AG04450 (cell line): ENCODE data around the gene PDZD4. TPM values are rescaled to one million over a fixed set of nuclear protein-coding genes. Genes with fewer than 3 reads are reported as not detected.

Experiments
- CTCF ChIA-PET: fragments of 300-600, 350-600 bp; formaldehyde crosslinking; extraction: SDS; loops from one replicate; lab custom pipeline; 2022; ENCODE audit warnings: antibody characterized with exemption, inconsistent platforms; lab: Charles Lee
- POLR2A ChIA-PET: fragments of 350-600 bp; formaldehyde crosslinking; extraction: SDS; loops from one replicate; lab custom pipeline; 2021; ENCODE audit warnings: antibody characterized with exemption, inconsistent platforms; lab: Yijun Ruan, JAX
- DNase-seq: peaks from one replicate; pipeline ENCODE4 v3.0.0-alpha.2; 2011; ENCODE audit warnings: low read depth, low spot score
- H3K27ac ChIP-seq: one replicate; pipeline ENCODE4 v1.5.1; 2012; ENCODE audit warnings: low read depth, low read length, control low read depth
- H3K27me3 ChIP-seq: one replicate; pipeline ENCODE4 v1.6.0; 2012; ENCODE audit warnings: low read length; ENCODE audit not compliant: control insufficient read depth, insufficient read depth
- H3K4me3 ChIP-seq: 2 replicates; pipeline ENCODE4 v1.5.1; 2011; ENCODE audit warnings: mild to moderate bottlenecking, low read depth, low read length, control low read depth
- H3K9me3 ChIP-seq: 2 replicates; pipeline ENCODE4 v1.5.1; 2012; ENCODE audit warnings: low read length; ENCODE audit not compliant: control insufficient read depth, insufficient read depth
- polyA plus RNA-seq: library from polyadenylated mRNA; depleted of rRNA; stranded (reverse); fragments of >200 nt; gene quantifications from 2 replicates; pipeline ENCODE4 v1.2.3, GENCODE V29; 2011
- TF ChIP-seq, protein P1 (sequence below): IDR thresholded peaks from 2 replicates; pipeline ENCODE4 v1.5.1; 2011; ENCODE audit warnings: low read depth, low read length, control low read depth, inconsistent platforms

Gene PDZD4
- polyA plus RNA-seq, 1 experiment: 0.04 TPM

DNA sequence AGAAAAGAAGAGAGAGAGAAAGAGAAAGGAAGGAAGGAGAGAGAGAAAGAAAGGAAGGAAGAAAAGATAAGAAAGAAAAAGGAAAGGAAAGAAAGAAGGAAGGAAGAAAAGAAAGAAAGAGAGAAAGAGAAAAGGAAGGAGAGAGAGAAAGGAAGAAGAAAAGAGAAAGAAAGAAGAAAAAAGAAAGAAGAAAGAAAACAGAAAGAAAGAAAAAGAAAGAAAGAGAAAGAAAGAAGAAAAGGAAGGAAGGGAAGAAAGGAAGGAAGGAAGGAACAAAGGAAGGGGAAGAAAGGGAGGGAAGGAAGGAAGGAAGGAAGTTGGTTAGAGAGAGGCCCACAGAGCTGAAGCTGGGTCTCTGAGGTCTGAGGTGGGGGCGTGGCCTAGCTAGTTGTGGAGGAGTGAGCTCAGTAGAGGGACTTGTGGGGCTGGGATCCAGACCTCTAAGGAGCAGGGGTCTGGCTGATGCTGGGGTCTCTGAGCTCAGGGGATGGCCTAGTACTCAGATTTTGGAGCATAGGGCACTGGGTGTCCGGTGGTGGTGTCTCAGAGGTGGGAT, 27.1 kb upstream of the PDZD4 start:
- Histone ChIP-seq H3K27me3 (peaks cover 9% of the 10 kb centered on the region), H3K4me3 (no peak overlapping the region), H3K9me3 (no peaks in the 10 kb centered on the region), H3K27ac (no peak overlapping the region)
- POLR2A ChIA-PET: no interaction called here
- DNase-seq: no peak
- CTCF ChIA-PET: no interaction called here
- TF ChIP-seq, protein P1, sequence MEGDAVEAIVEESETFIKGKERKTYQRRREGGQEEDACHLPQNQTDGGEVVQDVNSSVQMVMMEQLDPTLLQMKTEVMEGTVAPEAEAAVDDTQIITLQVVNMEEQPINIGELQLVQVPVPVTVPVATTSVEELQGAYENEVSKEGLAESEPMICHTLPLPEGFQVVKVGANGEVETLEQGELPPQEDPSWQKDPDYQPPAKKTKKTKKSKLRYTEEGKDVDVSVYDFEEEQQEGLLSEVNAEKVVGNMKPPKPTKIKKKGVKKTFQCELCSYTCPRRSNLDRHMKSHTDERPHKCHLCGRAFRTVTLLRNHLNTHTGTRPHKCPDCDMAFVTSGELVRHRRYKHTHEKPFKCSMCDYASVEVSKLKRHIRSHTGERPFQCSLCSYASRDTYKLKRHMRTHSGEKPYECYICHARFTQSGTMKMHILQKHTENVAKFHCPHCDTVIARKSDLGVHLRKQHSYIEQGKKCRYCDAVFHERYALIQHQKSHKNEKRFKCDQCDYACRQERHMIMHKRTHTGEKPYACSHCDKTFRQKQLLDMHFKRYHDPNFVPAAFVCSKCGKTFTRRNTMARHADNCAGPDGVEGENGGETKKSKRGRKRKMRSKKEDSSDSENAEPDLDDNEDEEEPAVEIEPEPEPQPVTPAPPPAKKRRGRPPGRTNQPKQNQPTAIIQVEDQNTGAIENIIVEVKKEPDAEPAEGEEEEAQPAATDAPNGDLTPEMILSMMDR: no peak

DNA sequence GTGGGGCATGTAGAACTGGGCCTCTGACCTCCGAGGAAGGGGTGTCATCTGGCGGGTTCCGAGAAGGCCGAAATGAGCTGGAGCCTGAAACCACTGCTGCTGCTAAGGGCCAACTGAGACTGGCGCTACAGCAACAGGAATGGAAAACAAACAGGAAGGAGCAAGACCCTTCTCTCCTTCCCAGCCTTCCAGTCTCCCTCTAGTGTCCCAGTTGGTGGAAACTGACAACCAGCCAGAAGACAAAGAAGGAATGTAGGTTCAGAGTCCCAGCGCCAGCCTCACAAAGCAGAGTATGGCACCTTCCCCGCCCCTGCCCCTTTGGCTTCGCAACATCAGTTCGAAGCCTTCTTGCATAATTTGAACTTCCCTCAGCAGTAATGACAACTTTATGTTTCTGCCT, 24.4 kb upstream of the PDZD4 start:
- Histone ChIP-seq H3K27ac (no peak overlapping the region), H3K9me3 (no peaks in the 10 kb centered on the region), H3K4me3 (no peak overlapping the region), H3K27me3 (peaks cover 8% of the 10 kb centered on the region)
- TF ChIP-seq, protein P1: no peak
- POLR2A ChIA-PET: no interaction called here
- DNase-seq: no peak
- CTCF ChIA-PET: no interaction called here

DNA sequence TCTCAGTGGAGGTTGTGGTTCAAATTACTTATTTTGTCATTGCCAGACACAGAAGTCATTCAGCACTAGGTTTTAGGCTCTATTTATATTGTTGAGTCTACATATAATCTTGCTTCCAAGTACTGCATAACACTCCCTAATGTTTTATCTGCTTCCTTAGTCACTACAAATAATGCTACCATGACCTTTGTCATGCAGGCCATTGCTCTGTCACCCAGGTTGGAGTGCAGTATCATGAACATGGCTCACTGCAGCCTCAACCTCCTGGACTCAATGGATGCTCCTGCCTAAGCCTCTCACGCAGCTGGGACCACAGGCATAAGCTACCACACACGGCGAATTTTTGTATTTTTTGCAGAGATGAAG, 23.5 kb upstream of the PDZD4 start:
- no peak overlapping the region for H3K4me3 ChIP-seq
- ChIA-PET POLR2A (no interaction called here), CTCF (no interaction called here)
- no peak overlapping the region for H3K27ac ChIP-seq
- no peak for DNase-seq
- TF ChIP-seq, protein P1: no peak
- H3K27me3 ChIP-seq: peaks cover 8% of the 10 kb centered on the region
- H3K9me3 ChIP-seq: no peaks in the 10 kb centered on the region

DNA sequence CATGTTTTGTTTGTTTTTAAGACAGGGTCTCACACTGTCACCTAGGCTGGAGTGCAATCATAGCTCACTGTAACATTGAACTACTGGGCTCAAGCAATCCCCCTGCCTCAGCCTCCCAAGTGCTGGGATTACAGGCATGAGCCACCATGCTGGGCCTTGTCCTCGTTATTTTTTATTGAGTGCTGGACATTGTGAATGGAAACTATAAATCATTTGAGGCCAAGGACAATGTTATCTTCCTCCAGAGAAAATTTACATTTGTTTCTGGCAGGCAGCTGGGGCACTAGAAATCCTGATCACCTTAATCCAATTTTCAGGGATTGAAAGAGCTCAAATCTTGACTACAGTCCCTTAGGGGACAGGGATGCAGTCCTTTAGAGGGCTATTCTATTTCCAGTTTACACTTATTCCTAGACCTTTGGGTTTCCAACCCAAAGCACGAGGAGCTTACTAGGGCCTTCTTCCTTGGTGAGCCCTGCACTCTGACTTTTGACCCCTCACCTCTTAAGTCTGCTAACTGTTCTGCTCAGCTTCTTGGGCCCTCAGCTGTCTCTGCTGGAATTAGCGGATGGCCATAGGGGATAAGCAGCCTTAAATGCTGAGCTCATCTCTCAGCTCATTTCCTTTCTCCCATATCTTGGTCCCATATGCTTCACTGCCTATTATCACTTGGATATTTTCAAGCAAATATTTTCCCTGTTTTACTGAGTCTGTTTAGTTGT, 23.0 kb upstream of the PDZD4 start:
- TF ChIP-seq, protein P1: no peak
- POLR2A ChIA-PET: no interaction called here
- CTCF ChIA-PET: no interaction called here
- DNase-seq: no peak
- no peaks in the 10 kb centered on the region for H3K9me3 ChIP-seq
- H3K4me3 ChIP-seq: no peak overlapping the region
- H3K27me3 ChIP-seq: peaks cover 8% of the 10 kb centered on the region
- no peak overlapping the region for H3K27ac ChIP-seq

DNA sequence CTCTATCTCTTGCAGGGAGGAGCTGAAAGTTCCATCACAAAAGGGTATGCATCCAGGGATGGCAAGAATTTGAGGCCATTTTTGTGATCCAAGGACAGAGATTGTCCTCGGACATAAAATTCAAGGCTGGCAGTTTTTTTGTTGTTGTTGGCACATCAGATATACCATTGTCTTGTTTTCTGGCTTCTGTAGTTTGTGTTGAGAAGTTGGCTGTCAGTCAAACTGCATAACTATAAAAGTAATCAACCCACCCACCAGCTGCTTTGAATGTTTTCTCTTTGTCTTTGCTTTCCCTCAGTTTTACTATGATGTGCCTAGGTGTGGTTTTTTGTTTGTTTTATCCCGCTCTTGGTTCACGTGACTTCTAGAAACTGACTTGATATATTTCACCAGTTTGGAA, 21.6 kb upstream of the PDZD4 start:
- CTCF ChIA-PET: no interaction called here
- no peak overlapping the region for H3K27ac ChIP-seq
- H3K27me3 ChIP-seq: peaks cover 8% of the 10 kb centered on the region
- H3K9me3 ChIP-seq: no peaks in the 10 kb centered on the region
- no peak overlapping the region for H3K4me3 ChIP-seq
- TF ChIP-seq, protein P1: no peak
- DNase-seq: no peak
- POLR2A ChIA-PET: no interaction called here
